BJ (cell line): Measurements from ENCODE around the gene CST8. TPM values are rescaled to one million over a fixed set of nuclear protein-coding genes. Genes with fewer than 3 reads are reported as not detected.

ENCODE experiments used
- CTCF ChIA-PET: fragments of 350-600 bp; formaldehyde crosslinking; extraction: SDS; loops from one replicate; lab custom pipeline; 2021; ENCODE audit warnings: antibody characterized with exemption, inconsistent platforms; lab: Yijun Ruan, JAX
- POLR2A ChIA-PET: fragments of 300-600 bp; sonication (Branson Sonifier 250); formaldehyde crosslinking; extraction: SDS; loops from one replicate; lab custom pipeline; 2021; ENCODE audit warnings: antibody characterized with exemption; lab: Charles Lee
- DNase-seq: peaks from one replicate; pipeline ENCODE4 v3.0.0-alpha.2; 2011; ENCODE audit warnings: low read depth
- H3K27me3 ChIP-seq: 2 replicates; pipeline ENCODE4 v1.6.0; 2011; ENCODE audit warnings: low read length; ENCODE audit not compliant: control insufficient read depth, insufficient read depth
- H3K36me3 ChIP-seq: 2 replicates; pipeline ENCODE4 v1.5.1; 2011; ENCODE audit warnings: low read length; ENCODE audit not compliant: control insufficient read depth, insufficient read depth
- H3K4me3 ChIP-seq: 2 replicates; pipeline ENCODE4 v1.5.1; 2011; ENCODE audit warnings: low read depth, mild to moderate bottlenecking, control low read depth, low read length
- polyA plus RNA-seq: library from polyadenylated mRNA; depleted of rRNA; stranded (reverse); fragments of >200 nt; gene quantifications from 2 replicates; pipeline ENCODE4 v1.2.3, GENCODE V29; 2011; rRNA removed
- small RNA-seq: library from RNA; depleted of rRNA; stranded (forward); fragments of <200 nt; gene quantifications from one replicate; pipeline ENCODE3, GENCODE V24; 2012; ENCODE audit warnings: low replicate concordance, low read depth; ENCODE audit not compliant: insufficient read length
- TF ChIP-seq, protein P1 (sequence below): IDR thresholded peaks from 2 replicates; pipeline ENCODE4 v1.5.1; 2011; ENCODE audit warnings: low read depth, mild to moderate bottlenecking, control low read depth, inconsistent platforms, low read length, moderate library complexity; ENCODE audit not compliant: insufficient read depth

The CST8 gene
- polyA plus RNA-seq, 1 experiment: not detected

DNA sequence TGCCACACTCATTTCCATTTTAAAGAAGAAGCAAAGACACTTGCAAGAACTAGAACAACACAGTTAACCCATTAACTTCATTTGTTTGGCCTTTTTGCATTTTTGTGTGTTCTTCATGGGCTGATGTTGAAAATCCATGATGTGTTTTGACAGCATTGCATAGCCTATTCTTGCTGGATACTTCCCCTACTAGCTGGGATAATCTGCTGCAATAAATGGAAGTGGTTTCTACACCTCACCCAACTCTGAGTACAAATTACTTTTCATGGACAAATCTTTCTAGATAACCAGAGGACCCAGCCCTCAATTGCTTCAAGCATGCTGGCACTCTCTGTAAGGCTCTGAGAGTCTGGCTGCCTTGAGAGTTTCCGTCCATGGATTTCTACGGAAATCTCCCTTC lies 50.9 kb downstream of the CST8 start:
- TF ChIP-seq, protein P1, sequence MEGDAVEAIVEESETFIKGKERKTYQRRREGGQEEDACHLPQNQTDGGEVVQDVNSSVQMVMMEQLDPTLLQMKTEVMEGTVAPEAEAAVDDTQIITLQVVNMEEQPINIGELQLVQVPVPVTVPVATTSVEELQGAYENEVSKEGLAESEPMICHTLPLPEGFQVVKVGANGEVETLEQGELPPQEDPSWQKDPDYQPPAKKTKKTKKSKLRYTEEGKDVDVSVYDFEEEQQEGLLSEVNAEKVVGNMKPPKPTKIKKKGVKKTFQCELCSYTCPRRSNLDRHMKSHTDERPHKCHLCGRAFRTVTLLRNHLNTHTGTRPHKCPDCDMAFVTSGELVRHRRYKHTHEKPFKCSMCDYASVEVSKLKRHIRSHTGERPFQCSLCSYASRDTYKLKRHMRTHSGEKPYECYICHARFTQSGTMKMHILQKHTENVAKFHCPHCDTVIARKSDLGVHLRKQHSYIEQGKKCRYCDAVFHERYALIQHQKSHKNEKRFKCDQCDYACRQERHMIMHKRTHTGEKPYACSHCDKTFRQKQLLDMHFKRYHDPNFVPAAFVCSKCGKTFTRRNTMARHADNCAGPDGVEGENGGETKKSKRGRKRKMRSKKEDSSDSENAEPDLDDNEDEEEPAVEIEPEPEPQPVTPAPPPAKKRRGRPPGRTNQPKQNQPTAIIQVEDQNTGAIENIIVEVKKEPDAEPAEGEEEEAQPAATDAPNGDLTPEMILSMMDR: no peak
- Histone ChIP-seq H3K27me3 (no peaks in the 10 kb centered on the region), H3K4me3 (no peak overlapping the region), H3K36me3 (no peaks in the 10 kb centered on the region)
- DNase-seq: no peak
- ChIA-PET CTCF (no interaction called here), POLR2A (no interaction called here)

- Histone ChIP-seq H3K27me3 (no peaks in the 10 kb centered on the region), H3K4me3 (no peak overlapping the region), H3K36me3 (no peaks in the 10 kb centered on the region)
- ChIA-PET POLR2A (no interaction called here), CTCF (no interaction called here)
- TF ChIP-seq, protein P1: no peak
- DNase-seq: no peak
These were observed 51.9 kb downstream of the CST8 start for GRCh38 chr20:23542801-23543200.

- TF ChIP-seq, protein P1: no peak
- no peak for DNase-seq
- ChIA-PET CTCF (no interaction called here), POLR2A (no interaction called here)
- Histone ChIP-seq H3K36me3 (no peaks in the 10 kb centered on the region), H3K4me3 (no peak overlapping the region), H3K27me3 (no peaks in the 10 kb centered on the region)
These were observed 53.2 kb downstream of the CST8 start for GRCh38 chr20:23544133-23544532.

Small RNAs within 50 kb of the gene (small RNA-seq; reads per million reads assigned to genes)
- not detected for gene RF00019

Other genes with a start within 250 kb of the CST8 start
- 19.2 and 24.2 TPM in 2 replicates for gene NXT1, start 140.3 kb upstream of the CST8 start, polyA plus RNA-seq
- gene GZF1, start 128.9 kb upstream of the CST8 start, polyA plus RNA-seq: 17.9 and 22.7 TPM in 2 replicates
- 3.8 and 6.6 TPM in 2 replicates for gene NAPB, start 69.6 kb upstream of the CST8 start, polyA plus RNA-seq
- not detected in 2 replicates for gene CSTL1, start 51.4 kb upstream of the CST8 start, polyA plus RNA-seq
- gene CST11, start 38.2 kb upstream of the CST8 start, polyA plus RNA-seq: not detected in 2 replicates
- not detected in 2 replicates for gene CST9L, start 77.4 kb downstream of the CST8 start, polyA plus RNA-seq
- gene CST9, start 114.8 kb downstream of the CST8 start, polyA plus RNA-seq: not detected in 2 replicates
- 296 and 458 TPM in 2 replicates for gene CST3, start 146.8 kb downstream of the CST8 start, polyA plus RNA-seq
- not detected in 2 replicates for gene CST4, start 197.9 kb downstream of the CST8 start, polyA plus RNA-seq